Stimulated activated CD4-positive, alpha-beta T cell treated with anti-CD3 and anti-CD28 coated beads, Interleukin-15, amount 100 ng/mL, for 48 hours (primary cell): ENCODE measurements around the gene TRAPPC3L.
A peak's percentile ranks its signal among the peaks of the same experiment; 100 is the strongest.

Source experiments
- DNase-seq, 2 donors: peaks; one replicate each; pipeline ENCODE4 v3.0.0-alpha.2; 2020; ENCODE audit warnings: low read depth in 2 of 2

The TRAPPC3L gene

DNA sequence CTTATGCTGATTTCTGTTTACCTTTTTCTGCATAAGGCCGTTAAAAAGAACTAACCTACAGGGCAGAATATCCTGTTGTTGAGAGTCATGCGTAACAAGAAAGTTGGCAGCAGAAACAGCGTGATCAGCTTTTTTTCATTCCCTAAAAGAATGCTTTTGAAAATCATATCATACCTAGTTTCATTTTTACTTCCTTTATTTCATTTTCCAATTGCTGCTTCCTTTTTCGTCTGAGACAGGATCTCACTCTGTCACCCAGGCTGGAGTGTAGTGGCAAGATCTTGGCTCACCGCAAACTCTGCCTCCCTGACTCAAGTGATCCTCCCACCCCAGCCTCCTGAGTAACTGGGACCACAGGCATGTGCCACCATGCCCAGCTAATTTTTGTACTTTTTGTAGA lies 80.2 kb downstream of the TRAPPC3L start:
- no peak for DNase-seq

DNA sequence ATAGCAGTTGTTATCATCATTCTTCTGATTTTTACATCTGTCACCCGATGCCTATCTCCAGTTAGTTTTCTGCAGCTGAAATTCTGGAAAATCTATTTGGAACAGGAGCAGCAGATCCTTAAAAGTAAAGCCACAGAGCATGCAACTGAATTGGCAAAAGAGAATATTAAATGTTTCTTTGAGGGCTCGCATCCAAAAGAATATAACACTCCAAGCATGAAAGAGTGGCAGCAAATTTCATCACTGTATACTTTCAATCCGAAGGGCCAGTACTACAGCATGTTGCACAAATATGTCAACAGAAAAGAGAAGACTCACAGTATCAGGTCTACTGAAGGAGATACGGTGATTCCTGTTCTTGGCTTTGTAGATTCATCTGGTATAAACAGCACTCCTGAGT lies 82.2 kb downstream of the TRAPPC3L start:
- DNase-seq: no peak

DNA sequence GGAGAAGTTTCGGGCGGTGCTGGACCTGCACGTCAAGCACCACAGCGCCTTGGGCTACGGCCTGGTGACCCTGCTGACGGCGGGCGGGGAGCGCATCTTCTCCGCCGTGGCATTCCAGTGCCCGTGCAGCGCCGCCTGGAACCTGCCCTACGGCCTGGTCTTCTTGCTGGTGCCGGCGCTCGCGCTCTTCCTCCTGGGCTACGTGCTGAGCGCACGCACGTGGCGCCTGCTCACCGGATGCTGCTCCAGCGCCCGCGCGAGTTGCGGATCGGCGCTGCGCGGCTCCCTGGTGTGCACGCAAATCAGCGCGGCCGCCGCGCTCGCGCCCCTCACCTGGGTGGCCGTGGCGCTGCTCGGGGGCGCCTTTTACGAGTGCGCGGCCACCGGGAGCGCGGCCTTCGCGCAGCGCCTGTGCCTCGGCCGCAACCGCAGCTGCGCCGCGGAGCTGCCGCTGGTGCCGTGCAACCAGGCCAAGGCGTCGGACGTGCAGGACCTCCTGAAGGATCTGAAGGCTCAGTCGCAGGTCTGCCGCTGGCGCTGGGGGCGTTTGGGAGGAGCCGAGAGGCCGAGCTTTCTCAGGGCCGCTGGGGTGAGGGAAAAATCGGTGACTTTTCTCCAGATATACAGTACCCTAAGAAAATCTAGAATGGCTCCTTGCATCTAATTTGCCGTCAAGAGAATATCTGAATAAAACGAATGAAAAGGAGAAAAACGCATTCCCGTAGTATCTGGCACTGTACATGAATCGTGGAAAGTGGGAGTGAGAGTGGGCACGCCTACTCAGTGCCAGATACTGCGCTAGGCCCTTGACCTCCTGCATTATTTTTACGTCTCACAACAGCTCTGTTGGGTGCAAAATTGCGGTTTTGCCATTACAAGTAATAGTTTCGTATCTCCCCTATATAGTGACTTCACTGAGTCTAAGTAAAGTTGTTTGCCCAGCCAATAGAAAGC lies 83.3 kb downstream of the TRAPPC3L start:
- DNase-seq: peak; percentile 36 to 42

DNA sequence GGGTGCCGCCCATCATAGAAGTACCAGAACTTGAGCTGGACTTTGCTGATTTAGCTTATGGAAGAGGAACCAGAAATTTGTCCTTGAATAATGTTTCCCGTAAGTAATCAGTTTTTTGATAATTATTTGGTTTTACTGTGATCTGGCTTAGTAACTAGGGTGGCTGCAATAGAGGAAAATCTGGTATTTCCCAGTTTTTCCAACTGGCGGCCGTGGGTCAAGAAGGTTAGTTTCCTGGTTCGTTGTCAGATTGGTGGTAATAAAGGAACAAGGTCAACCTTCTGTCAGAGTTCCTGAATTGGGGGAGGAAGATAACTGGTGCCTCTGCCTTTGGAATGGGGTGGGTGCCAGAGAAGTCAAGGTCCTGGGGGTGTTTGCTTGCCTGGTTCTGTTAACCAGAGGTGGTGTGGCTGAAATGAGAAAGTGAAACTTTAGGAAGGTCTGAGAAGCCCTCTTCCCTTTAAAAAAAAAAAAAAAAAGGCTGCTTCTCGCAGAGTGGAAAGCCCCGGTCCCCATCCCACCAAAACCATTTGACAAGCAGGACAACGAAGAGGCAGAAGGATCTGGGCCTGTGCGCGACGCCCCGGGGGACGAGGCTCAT lies 84.1 kb downstream of the TRAPPC3L start, which contains the start of gene CALHM6:
CALHM6 (plus strand) TSS at position 45 of the 601 bp plus-strand sequence; CDS start at position 600, 555 bp downstream.
- DNase-seq: no peak

DNA sequence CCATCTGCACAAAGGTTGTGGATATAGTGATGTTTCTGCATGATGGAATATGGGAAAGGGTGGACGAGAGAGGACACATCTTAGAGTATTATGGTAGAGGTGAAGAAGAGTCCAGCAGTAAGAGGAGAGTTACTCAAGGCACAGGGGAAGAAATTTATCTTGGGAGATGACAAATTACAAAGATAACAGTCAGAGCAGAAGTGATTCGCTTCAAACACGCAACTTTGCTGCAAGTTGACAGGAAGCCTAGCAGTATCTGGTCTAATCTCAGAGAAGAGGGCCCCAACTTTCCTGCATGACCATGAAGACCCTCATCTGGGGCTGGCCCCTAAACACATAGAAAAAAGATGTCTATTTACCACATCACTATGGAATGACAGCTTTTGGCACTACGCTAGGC lies 85.6 kb downstream of the TRAPPC3L start:
- DNase-seq: no peak

DNA sequence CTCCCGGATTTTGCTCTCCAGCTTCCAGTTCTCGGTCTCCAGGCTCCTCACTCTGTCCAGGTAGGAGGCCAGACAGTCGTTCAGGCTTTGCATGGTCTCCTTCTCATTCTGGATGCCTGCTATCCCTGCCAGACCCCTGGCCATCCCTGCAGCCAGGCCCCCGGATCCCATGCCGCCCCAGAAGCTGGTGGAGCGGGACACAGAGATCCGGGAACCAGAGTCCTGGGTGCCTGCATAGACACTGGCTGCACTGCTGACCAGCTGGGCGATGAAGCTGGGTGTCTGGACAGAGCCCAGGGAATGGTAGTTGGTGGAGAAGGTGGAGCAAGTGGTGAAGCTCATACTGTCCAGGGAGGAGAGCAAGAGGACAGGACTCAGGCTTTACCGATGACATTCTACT lies 87.2 kb downstream of the TRAPPC3L start:
- DNase-seq: no peak

DNA sequence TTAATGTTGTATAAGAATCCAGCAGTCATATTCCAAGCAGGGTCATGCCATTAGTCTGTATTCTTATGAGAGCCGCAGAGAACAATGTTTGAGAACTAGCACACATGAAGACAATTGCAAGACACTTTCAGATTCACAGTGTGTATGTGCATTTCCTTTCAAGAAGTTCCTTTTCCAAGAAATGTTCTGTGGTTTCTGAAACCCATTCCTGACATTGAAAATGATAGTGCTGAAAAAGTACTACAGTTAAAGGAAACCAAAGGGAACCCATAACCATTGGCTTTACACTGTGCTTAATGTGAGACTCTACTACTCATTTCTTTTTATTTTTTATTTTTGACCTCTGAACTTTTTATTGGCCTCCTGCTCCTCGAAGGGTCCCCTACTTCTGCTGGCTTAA lies 88.6 kb downstream of the TRAPPC3L start:
- no peak for DNase-seq

DNA sequence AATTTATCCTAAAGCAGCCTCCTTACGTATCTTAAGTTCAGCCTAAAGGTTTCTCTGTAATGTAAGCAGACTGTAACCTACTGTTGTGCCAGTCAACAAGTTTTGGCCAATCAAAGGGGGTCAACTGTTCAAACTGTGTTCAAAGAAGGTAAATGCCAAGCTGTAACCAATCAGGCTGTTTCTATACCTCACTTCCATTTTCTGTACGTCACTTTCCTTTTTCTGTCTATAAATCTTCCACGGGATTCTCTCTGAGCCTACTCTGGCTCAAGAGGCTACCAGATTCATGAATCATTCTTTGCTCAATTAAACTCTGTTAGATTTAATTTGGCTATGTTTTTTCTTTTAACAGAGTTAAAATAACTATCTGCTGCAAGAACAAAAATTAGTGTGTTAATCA lies 89.4 kb downstream of the TRAPPC3L start:
- no peak for DNase-seq

DNA sequence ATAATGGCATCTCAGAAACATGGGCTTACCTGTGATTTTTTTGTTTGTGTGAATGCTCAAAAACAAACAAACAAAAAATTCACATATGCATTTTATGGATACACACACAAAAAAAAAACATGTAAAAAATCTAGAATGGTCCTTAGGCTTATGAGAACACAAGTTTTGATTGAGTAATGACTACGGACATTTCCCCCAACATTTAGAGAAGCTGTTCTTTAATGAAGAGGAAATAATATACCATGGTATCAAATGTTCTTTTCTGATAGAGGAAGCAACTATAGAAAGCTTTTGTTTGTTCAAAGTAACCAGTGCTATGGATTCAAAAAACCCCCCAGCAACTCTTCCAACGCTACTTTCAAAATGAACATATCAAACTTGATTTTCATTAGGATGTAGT lies 93.0 kb downstream of the TRAPPC3L start:
- DNase-seq: no peak

DNA sequence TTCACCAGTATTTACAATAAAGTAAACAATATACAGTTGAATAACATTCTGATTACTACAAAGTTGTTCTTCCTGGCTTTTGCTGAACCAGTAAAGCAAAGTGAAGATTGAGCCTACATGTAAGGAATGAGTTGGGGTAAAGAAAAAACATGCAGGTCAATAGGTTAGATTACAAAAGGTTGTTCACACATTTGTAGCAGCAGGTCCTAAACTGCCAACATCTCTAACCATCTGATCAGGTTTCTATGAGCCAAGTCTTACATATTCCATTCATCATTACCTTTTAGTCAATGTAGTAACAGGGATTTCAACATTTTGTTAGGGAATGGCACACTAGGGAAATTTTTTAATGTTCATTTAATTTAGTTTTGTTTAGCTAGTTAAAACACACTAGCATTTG lies 93.6 kb downstream of the TRAPPC3L start:
- DNase-seq: no peak

DNA sequence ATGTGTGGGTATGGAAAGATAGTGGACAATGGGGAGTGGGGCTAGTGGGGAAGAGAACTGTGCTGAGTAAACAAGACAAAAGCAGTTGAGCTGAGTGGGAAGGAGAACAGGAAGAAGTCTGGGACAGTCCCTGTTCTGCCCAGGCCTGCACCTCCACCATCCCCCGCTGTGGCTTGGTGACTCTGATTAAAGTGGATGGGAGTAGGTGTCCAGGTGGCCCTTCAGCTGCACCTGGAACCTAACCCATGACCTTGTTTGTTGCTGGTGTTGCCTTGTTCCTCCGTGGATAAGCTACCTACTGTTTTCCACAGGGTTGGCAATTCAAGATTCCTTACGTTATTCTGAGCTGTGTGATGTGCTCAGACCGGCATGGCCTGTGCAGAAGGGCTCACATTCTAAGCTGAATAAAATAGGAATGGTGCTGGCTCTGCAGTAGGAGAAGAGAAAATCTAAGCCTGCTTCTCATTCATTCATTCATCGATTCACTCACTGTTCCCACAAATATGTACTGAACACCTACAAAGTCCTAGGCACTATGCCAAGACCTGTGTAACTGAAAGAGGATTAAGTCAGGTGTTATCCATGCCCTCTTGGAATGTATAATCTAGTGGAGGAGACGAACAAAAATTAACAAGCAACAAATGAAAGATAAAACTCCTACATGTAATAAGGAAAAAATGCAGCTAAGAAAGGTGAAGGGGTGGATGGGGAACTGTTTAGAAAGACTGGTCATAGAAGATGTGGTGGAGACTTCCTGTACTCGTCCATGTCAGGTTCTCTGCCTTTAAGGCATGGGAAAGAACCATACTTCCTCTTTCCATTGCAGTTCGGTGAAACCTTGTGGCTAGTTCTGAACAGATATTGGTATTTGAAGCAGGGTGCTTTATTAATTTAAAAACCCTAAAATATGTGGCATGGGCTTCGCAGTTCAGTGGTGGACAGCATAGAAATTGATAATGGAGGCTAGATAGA lies 94.4 kb downstream of the TRAPPC3L start:
- DNase-seq: no peak

DNA sequence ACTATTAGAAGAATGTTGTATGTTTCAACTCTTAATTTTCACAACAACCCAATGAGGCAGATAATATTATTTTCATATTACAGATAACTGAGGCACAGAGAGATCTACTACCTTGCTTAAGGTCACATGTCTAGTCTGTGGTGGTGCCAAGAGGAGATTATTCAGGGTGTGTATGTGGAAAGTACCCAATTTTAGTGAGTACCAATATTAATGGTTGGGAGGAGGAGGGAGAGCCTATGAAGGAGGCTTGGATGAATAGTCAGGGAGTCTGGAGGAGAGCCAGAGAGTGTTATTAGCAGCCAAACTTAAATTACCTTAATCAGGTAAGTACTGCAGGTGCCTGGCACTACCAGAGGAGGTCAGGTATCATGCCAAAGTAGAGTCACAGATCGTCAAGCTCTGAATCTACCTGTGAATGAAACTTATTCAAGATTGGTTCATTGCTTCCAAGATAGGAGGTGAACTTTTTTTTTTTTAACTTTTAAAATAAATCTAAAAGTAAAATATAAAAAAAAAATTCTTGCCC lies 95.2 kb downstream of the TRAPPC3L start:
- no peak for DNase-seq

DNA sequence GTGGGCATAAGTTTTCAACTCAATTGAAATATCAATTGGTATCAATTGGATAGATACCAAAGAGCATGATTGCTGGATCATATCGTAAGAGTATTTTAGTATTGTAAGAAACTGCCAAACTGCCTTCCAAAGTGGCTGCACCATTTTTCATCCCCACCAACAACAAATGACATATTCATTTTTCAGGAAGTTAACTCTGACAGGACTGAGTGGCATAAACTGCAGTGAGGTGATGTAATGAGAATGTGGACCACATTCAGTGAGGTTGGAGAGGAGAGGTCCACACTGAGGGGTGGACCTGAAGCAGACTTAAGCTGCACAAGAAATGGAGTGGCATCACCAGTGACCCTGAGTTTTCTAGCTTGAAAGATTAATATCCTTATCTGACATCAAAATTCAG lies 95.9 kb downstream of the TRAPPC3L start:
- no peak for DNase-seq

DNA sequence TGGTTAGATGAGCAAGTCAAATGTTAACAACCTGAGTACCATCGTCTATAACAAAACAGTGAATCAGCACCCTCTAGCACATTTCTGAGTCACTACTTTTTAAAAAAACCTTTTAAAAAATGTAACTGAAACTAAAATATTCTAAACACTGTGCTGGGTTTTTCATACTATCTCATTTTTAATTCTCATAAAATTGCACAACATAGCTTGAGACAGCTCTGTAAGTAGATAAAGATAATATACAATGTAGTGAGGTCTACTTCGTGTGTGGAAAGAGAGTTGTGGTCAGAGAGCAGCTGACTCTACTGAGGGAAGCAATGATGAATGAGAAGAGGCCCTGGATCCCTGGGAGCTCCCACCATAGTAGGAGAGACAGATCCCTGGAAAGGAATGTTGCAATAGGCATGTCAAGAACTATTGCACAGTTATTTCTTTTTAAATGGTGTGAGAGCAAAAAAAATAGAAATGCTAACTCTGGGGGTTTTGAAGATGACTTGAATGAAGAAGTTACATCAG lies 97.9 kb downstream of the TRAPPC3L start:
- no peak for DNase-seq

DNA sequence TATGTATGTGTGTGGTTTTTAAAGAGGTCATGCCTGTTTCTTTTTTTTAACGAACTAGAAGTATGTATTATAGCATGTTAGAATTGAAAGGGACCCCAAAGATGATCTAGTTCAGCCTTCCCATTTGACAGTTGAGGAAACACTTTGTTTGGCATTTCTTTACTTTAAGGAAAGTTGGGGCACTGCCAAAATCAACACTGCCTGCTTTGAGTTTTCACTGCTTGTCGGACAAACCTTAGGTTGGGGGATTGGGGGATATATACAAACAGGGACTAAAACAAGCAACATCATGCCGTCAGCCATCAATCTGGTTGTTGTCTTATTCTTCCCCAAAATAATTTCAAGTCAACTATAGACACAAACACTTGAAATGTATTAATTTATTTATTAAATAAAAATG lies 98.4 kb downstream of the TRAPPC3L start:
- DNase-seq: no peak

DNA sequence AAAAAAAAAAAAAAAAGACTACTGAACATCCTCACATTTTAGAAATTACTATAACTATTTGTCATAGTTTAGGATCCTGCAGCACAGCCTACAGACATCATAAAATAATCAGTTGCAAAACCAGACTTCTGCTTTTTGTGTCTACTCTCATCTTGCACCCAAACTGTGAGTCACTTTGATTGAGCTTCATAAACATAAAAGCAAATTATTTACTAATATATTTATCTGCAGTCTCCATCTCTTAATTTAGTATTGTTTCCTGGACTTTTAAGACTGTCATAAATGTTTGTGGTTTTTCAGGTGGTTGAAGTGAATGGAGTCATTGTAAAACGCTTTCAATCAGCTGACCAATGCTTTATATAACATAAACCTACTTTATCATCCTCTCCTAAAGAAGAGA lies 99.1 kb downstream of the TRAPPC3L start:
- no peak for DNase-seq

DNA sequence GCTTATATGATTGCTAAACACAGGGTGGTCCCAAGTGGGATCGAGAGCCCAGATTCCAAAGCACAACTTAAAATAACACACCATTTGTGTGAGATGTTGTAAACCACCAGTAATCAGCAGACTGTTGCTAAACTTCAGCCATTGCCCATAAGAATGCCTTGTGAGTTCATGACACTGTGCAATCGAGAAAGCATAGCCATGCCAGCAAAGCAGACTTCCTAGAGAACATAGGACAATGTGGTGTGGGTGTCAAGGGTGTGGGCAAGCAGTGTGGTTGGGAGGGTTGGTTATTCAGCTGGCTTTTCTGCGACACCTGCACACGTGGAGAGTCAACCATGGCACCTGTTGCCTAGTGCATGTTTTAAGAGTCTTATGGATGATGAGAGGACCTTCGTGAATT lies 100.4 kb downstream of the TRAPPC3L start:
- DNase-seq: no peak
